Upper lobe of left lung (tissue), 4 donors: ENCODE measurements around the gene UBE2U.

Experiments
- EP300 ChIP-seq, 4 donors: sonication (generic); formaldehyde crosslinking; IDR thresholded peaks; one replicate each; pipeline ENCODE4 v1.5.1; 2017; ENCODE audit warnings: antibody characterized with exemption in 4 of 4, control low read depth in 2 of 4
- POLR2A ChIP-seq, 4 donors: fragments of 450-650 bp; IDR thresholded peaks; one replicate each; pipeline ENCODE4 v1.5.1; 2016 to 2017; ENCODE audit warnings: antibody characterized with exemption in 4 of 4, mild to moderate bottlenecking in 2 of 4
- POLR2AphosphoS5 ChIP-seq, 2 donors: sonication (generic); formaldehyde crosslinking; IDR thresholded peaks; one replicate each; pipeline ENCODE4 v1.5.1; 2017; ENCODE audit warnings: antibody characterized with exemption in 2 of 2
- TF ChIP-seq, protein P1 (sequence below), 6 experiments: fragments of 450-650 bp in 4 of 6; fragments of 200-600 bp in 2 of 6; sonication (generic) in 2 of 6; IDR thresholded peaks; one replicate each; pipeline ENCODE4 v1.5.1; 2016 to 2019; ENCODE audit warnings: antibody characterized with exemption in 6 of 6

- TF ChIP-seq POLR2AphosphoS5 (IDR thresholded peaks at IDR 0.05) = no peak
- TF ChIP-seq, protein P1, sequence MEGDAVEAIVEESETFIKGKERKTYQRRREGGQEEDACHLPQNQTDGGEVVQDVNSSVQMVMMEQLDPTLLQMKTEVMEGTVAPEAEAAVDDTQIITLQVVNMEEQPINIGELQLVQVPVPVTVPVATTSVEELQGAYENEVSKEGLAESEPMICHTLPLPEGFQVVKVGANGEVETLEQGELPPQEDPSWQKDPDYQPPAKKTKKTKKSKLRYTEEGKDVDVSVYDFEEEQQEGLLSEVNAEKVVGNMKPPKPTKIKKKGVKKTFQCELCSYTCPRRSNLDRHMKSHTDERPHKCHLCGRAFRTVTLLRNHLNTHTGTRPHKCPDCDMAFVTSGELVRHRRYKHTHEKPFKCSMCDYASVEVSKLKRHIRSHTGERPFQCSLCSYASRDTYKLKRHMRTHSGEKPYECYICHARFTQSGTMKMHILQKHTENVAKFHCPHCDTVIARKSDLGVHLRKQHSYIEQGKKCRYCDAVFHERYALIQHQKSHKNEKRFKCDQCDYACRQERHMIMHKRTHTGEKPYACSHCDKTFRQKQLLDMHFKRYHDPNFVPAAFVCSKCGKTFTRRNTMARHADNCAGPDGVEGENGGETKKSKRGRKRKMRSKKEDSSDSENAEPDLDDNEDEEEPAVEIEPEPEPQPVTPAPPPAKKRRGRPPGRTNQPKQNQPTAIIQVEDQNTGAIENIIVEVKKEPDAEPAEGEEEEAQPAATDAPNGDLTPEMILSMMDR (IDR thresholded peaks at IDR 0.05) = no peak
- TF ChIP-seq POLR2A (IDR thresholded peaks at IDR 0.05) = no peak
- TF ChIP-seq EP300 (IDR thresholded peaks at IDR 0.05) = no peak
Measured at GRCh38 chr1:64290420-64290819, 87.0 kb downstream of the UBE2U start.
